ENCODE measurements around the gene OR8D1.

The OR8D1 gene

GRCh38 chr11:124285610-124286344 is 28.0 kb downstream of the OR8D1 start:
- TF ChIP-seq CTCF (IDR thresholded peaks at IDR 0.05) = no peak

GRCh38 chr11:124278261-124278660 is 35.5 kb downstream of the OR8D1 start:
- no peak for TF ChIP-seq CTCF (IDR thresholded peaks at IDR 0.05)

GRCh38 chr11:124277804-124278203 is 35.9 kb downstream of the OR8D1 start:
- no peak for TF ChIP-seq CTCF (IDR thresholded peaks at IDR 0.05)

- TF ChIP-seq CTCF (IDR thresholded peaks at IDR 0.05) = no peak
These were observed 36.5 kb downstream of the OR8D1 start for GRCh38 chr11:124277207-124277606.

- no peak for TF ChIP-seq CTCF (IDR thresholded peaks at IDR 0.05)
These were observed 37.7 kb downstream of the OR8D1 start for GRCh38 chr11:124276081-124276480.

GRCh38 chr11:124274000-124274399 is 39.7 kb downstream of the OR8D1 start:
- TF ChIP-seq CTCF (IDR thresholded peaks at IDR 0.05) = no peak

- TF ChIP-seq CTCF (IDR thresholded peaks at IDR 0.05) = no peak
These were observed 57.7 kb downstream of the OR8D1 start, which contains the start of gene OR8G5 for GRCh38 chr11:124256076-124256475. Gene OR8G5 (plus strand): TSS chr11:124256376. CDS start chr11:124264932, 8,556 bp downstream.
